IMR-90 (cell line): ENCODE results near the gene NKX6-2.

Experiments
- BHLHE40 ChIP-seq: fragments of 150-350 bp; IDR thresholded peaks from 2 replicates; pipeline ENCODE4 v1.6.1; 2016; ENCODE audit warnings: mild to moderate bottlenecking, low read depth, low read length
- CTCF ChIP-seq: conservative IDR thresholded peaks from 2 replicates; pipeline ENCODE4 v1.5.1; 2012; ENCODE audit warnings: mild to moderate bottlenecking, low read depth, low read length, improper control_type of control experiment
- ELK1 ChIP-seq: fragments of 150-350 bp; IDR thresholded peaks from 2 replicates; pipeline ENCODE4 v1.6.1; 2016; ENCODE audit warnings: low read depth, mild to moderate bottlenecking, low read length, moderate library complexity, borderline replicate concordance
- FOS ChIP-seq: fragments of 150-350 bp; IDR thresholded peaks from 2 replicates; pipeline ENCODE4 v1.6.1; 2016; ENCODE audit warnings: low read depth, low read length
- MAFK ChIP-seq: IDR thresholded peaks from 2 replicates; pipeline ENCODE4 v1.6.1; 2012; ENCODE audit warnings: low read depth, low read length, improper control_type of control experiment
- POLR2A ChIP-seq: IDR thresholded peaks from 2 replicates; pipeline ENCODE4 v1.6.1; 2012; ENCODE audit warnings: mild to moderate bottlenecking, low read depth, low read length
- RAD21 ChIP-seq: IDR thresholded peaks from 2 replicates; pipeline ENCODE4 v1.6.1; 2012; ENCODE audit warnings: low read length, improper control_type of control experiment
- RFX5 ChIP-seq: IDR thresholded peaks from 2 replicates; pipeline ENCODE4 v1.8.0; 2012; ENCODE audit warnings: low read depth, mild to moderate bottlenecking, low read length, moderate library complexity
- TF ChIP-seq, protein P1 (sequence below): fragments of 150-350 bp; IDR thresholded peaks from 2 replicates; pipeline ENCODE4 v1.6.1; 2017; ENCODE audit warnings: mild to moderate bottlenecking, antibody characterized with exemption, low read length, low read depth

DNA sequence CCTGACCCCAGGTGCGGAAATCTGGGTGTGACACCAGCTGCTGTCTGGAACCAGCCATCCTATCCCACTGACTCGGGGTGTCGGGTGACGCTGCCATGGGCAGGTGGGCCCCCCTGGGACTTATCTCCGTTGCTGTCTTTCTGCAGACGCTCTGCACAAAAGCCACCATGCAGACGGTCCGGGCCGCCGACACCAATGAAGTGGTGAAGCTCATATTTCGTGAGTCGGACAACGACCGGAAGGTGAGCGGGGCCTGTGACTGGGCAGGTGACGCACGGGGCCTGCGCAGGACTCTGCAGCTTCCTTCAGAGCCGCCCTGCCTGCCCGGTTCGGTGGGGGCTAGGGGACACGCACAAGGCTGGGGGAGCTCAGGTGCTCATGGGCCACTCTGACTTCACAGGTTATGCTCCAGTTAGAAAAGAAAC lies 36.6 kb downstream of the NKX6-2 start:
- TF ChIP-seq CTCF = no peak
- TF ChIP-seq RAD21 = no peak
- TF ChIP-seq FOS = no peak
- TF ChIP-seq BHLHE40 = no peak
- TF ChIP-seq POLR2A = no peak
- no peak for TF ChIP-seq RFX5
- TF ChIP-seq MAFK = no peak
- TF ChIP-seq, protein P1, sequence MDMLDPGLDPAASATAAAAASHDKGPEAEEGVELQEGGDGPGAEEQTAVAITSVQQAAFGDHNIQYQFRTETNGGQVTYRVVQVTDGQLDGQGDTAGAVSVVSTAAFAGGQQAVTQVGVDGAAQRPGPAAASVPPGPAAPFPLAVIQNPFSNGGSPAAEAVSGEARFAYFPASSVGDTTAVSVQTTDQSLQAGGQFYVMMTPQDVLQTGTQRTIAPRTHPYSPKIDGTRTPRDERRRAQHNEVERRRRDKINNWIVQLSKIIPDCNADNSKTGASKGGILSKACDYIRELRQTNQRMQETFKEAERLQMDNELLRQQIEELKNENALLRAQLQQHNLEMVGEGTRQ = no peak
- no peak for TF ChIP-seq ELK1
